ENCODE data around the gene SLIT3.
"Not testable (repeated sequence)": the region's sequence is repeated elsewhere in the genome, so short reads cannot be mapped to it uniquely, and the experiment has no call there.

The SLIT3 gene

GRCh38 chr5:168656633-168657032 lies 644.3 kb downstream of the SLIT3 start:
- DNase-seq (ENCODE audit: low read depth, low spot score), result no peak
- H3K4me3 ChIP-seq (ENCODE audit: low read length), result no peak overlapping the region

- no peak overlapping the region for H3K4me3 ChIP-seq (ENCODE audit: low read length)
- DNase-seq (ENCODE audit: low read depth, low spot score), result no peak
Measured at GRCh38 chr5:168655316-168655715, 645.6 kb downstream of the SLIT3 start.

GRCh38 chr5:168654211-168654721 lies 646.7 kb downstream of the SLIT3 start:
- no peak overlapping the region for H3K4me3 ChIP-seq (ENCODE audit: low read length)
- no peak for DNase-seq (ENCODE audit: low read depth, low spot score)

GRCh38 chr5:168653626-168654025 lies 647.3 kb downstream of the SLIT3 start:
- H3K4me3 ChIP-seq (ENCODE audit: low read length), result no peak overlapping the region
- no peak for DNase-seq (ENCODE audit: low read depth, low spot score)

- H3K4me3 ChIP-seq (ENCODE audit: low read length), result no peak overlapping the region
- no peak for DNase-seq (ENCODE audit: low read depth, low spot score)
Measured at GRCh38 chr5:168651648-168652047, 649.3 kb downstream of the SLIT3 start.

GRCh38 chr5:168649306-168649705 lies 651.6 kb downstream of the SLIT3 start:
- H3K4me3 ChIP-seq (ENCODE audit: low read length), result no peak overlapping the region
- no peak for DNase-seq (ENCODE audit: low read depth, low spot score)

GRCh38 chr5:168648576-168648975 lies 652.4 kb downstream of the SLIT3 start:
- no peak overlapping the region for H3K4me3 ChIP-seq (ENCODE audit: low read length)
- DNase-seq (ENCODE audit: low read depth, low spot score), result no peak

- no peak for DNase-seq (ENCODE audit: low read depth, low spot score)
Measured at GRCh38 chr5:168648016-168648415, 652.9 kb downstream of the SLIT3 start.

GRCh38 chr5:168647083-168647482 lies 653.9 kb downstream of the SLIT3 start:
- no peak for DNase-seq (ENCODE audit: low read depth, low spot score)
- no peak overlapping the region for H3K4me3 ChIP-seq (ENCODE audit: low read length)

More at GRCh38 chr5:168648016-168648415, 652.9 kb downstream of the SLIT3 start:
- no peak overlapping the region for H3K4me3 ChIP-seq (ENCODE audit: low read length)

- H3K4me3 ChIP-seq (ENCODE audit: low read length), result no peak overlapping the region
- no peak for DNase-seq (ENCODE audit: low read depth, low spot score)
Measured at GRCh38 chr5:168646335-168646734, 654.6 kb downstream of the SLIT3 start.

- DNase-seq (ENCODE audit: low read depth, low spot score), result no peak
- no peak overlapping the region for H3K4me3 ChIP-seq (ENCODE audit: low read length)
Measured at GRCh38 chr5:168645195-168645594, 655.7 kb downstream of the SLIT3 start.

GRCh38 chr5:168642019-168642418 lies 658.9 kb downstream of the SLIT3 start:
- DNase-seq (ENCODE audit: low read depth, low spot score), result no peak
- no peak overlapping the region for H3K4me3 ChIP-seq (ENCODE audit: low read length)

- not testable (repeated sequence) for DNase-seq (ENCODE audit: low read depth, low spot score); H3K4me3 ChIP-seq (ENCODE audit: low read length)
Measured at GRCh38 chr5:168638846-168639245, 662.1 kb downstream of the SLIT3 start.

GRCh38 chr5:168637793-168638192 lies 663.1 kb downstream of the SLIT3 start:
- no peak overlapping the region for H3K4me3 ChIP-seq (ENCODE audit: low read length)
- no peak for DNase-seq (ENCODE audit: low read depth, low spot score)

- no peak for DNase-seq (ENCODE audit: low read depth, low spot score)
Measured at GRCh38 chr5:168637281-168637680, 663.7 kb downstream of the SLIT3 start.

GRCh38 chr5:168630958-168631357 lies 670.0 kb downstream of the SLIT3 start:
- DNase-seq (ENCODE audit: low read depth, low spot score); H3K4me3 ChIP-seq (ENCODE audit: low read length): not testable (repeated sequence)

More at GRCh38 chr5:168637281-168637680, 663.7 kb downstream of the SLIT3 start:
- H3K4me3 ChIP-seq (ENCODE audit: low read length), result no peak overlapping the region

GRCh38 chr5:168624850-168625364 lies 676.0 kb downstream of the SLIT3 start:
- H3K4me3 ChIP-seq (ENCODE audit: low read length), result no peak overlapping the region
- no peak for DNase-seq (ENCODE audit: low read depth, low spot score)

- DNase-seq (ENCODE audit: low read depth, low spot score), result no peak
- H3K4me3 ChIP-seq (ENCODE audit: low read length), result no peak overlapping the region
Measured at GRCh38 chr5:168620807-168621206, 680.1 kb downstream of the SLIT3 start.

GRCh38 chr5:168614661-168615060 lies 686.3 kb downstream of the SLIT3 start:
- no peak for DNase-seq (ENCODE audit: low read depth, low spot score)
- no peak overlapping the region for H3K4me3 ChIP-seq (ENCODE audit: low read length)

GRCh38 chr5:168613996-168614395 lies 686.9 kb downstream of the SLIT3 start:
- no peak overlapping the region for H3K4me3 ChIP-seq (ENCODE audit: low read length)
- no peak for DNase-seq (ENCODE audit: low read depth, low spot score)

- DNase-seq (ENCODE audit: low read depth, low spot score), result no peak
- no peak overlapping the region for H3K4me3 ChIP-seq (ENCODE audit: low read length)
Measured at GRCh38 chr5:168613396-168613795, 687.5 kb downstream of the SLIT3 start.

All from Jurkat, Clone E6-1 (cell line).